ENCODE results near the gene TRIM29.
A peak's percentile ranks its signal among the peaks of the same experiment; 100 is the strongest.

Gene TRIM29

GRCh38 chr11:120169981-120170698, 32.2 kb upstream of the TRIM29 start:
- TF ChIP-seq, protein P1, sequence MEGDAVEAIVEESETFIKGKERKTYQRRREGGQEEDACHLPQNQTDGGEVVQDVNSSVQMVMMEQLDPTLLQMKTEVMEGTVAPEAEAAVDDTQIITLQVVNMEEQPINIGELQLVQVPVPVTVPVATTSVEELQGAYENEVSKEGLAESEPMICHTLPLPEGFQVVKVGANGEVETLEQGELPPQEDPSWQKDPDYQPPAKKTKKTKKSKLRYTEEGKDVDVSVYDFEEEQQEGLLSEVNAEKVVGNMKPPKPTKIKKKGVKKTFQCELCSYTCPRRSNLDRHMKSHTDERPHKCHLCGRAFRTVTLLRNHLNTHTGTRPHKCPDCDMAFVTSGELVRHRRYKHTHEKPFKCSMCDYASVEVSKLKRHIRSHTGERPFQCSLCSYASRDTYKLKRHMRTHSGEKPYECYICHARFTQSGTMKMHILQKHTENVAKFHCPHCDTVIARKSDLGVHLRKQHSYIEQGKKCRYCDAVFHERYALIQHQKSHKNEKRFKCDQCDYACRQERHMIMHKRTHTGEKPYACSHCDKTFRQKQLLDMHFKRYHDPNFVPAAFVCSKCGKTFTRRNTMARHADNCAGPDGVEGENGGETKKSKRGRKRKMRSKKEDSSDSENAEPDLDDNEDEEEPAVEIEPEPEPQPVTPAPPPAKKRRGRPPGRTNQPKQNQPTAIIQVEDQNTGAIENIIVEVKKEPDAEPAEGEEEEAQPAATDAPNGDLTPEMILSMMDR (conservative IDR thresholded peaks at IDR 0.05), result no peak
- H3K27ac ChIP-seq, result peak overlapping the region; percentile 53; the same call in 1 of the 2 replicates

- peak overlapping the region; percentile 53 for H3K27ac ChIP-seq
- TF ChIP-seq, protein P1 (conservative IDR thresholded peaks at IDR 0.05), result peak; percentile 98
Observed at GRCh38 chr11:120168960-120169681, 31.2 kb upstream of the TRIM29 start.

DNA sequence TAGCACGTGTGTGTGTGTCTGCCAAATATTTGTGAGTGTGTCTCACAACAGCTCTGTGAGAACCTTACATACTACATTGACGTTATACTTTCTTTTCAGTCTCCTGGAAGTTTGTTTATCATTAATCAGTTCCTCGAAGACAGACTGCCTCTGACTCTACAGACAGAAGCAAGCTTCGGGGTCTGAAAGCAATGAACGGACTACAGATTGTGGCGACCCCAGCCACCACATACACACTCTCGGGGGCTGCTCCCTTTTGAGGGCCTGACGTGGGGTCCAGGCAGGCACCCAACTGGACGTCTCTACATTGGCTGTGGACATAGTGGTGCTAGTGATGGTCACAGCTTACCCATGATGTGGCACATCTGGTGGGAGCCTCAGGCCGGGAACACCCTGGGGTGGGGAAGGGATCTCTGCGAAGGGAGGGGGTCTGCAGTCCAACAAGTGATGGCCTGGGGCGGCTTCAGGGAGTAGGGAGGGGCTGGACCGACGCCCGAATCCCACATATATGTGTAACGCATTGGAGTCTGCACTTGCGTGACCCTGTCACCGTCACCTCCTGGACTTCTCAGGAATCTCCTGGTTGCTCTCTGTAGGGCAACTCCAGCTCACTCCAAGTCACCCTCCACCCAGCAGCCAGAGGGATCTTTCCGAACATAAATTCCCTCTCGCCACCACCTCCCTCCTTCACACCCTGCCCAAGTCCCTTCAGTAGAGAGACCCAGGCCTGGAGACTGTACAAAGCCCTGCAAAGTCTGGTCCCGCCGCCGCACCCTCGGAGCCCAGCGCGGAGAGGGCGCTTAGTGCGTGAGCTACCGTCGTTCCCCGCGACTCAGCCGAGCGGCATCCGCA, 30.4 kb upstream of the TRIM29 start:
- TF ChIP-seq, protein P1 (conservative IDR thresholded peaks at IDR 0.05), result no peak
- peak overlapping the region; percentile 53 for H3K27ac ChIP-seq

GRCh38 chr11:120167659-120168058, 29.7 kb upstream of the TRIM29 start:
- no peak overlapping the region for H3K27ac ChIP-seq
- TF ChIP-seq, protein P1 (conservative IDR thresholded peaks at IDR 0.05), result no peak

- TF ChIP-seq, protein P1 (conservative IDR thresholded peaks at IDR 0.05), result no peak
- H3K27ac ChIP-seq, result no peak overlapping the region
Observed at GRCh38 chr11:120160436-120160835, 22.5 kb upstream of the TRIM29 start.

DNA sequence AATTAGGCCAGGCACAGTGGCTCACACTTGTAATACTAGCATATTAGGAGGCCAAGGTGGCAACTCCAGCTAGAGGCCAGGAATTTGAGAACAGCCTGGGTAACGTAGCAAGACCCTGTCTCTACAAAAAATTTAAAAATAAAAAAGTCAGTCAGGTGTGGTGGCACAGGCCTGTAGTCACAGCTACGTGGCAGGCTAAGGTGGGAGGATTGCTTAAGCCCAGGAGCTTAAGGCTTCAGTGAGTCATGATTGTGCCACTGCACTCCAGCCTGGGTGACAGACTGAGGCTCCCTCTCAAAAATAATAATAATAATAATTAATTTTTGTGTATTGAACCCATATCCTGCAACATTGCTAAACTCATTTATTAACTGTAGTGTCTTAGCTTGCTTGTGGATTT, 15.3 kb upstream of the TRIM29 start:
- TF ChIP-seq, protein P1 (conservative IDR thresholded peaks at IDR 0.05), result no peak
- no peak overlapping the region for H3K27ac ChIP-seq

GRCh38 chr11:120151536-120151935, 13.6 kb upstream of the TRIM29 start:
- TF ChIP-seq, protein P1 (conservative IDR thresholded peaks at IDR 0.05), result no peak
- no peak overlapping the region for H3K27ac ChIP-seq

Measured in VCaP (cell line).